Tibial artery (tissue), 4 donors: ENCODE measurements around the gene PIAS4.
"Not testable (repeated sequence)": the region's sequence is repeated elsewhere in the genome, so short reads cannot be mapped to it uniquely, and the experiment has no call there.

Source experiments
- DNase-seq, 2 donors: peaks; one replicate each; pipeline ENCODE4 v3.0.0-alpha.2; 2019
- H3K27ac ChIP-seq, 2 donors: fragments of 200-600 bp; sonication (generic) in 1 of 2; 1 replicate in 1 of 2; 2 replicates in 1 of 2; pipeline ENCODE4 v1.5.1; 2018 to 2019; ENCODE audit warnings: mild to moderate bottlenecking in 1 of 2
- H3K27me3 ChIP-seq, 2 donors: fragments of 200-600 bp; sonication (generic) in 1 of 2; one replicate each; pipeline versions ENCODE4 v1.5.1 to v1.6.0; 2016 to 2019
- H3K36me3 ChIP-seq, 3 donors: fragments of 200-600 bp; sonication (generic) in 2 of 3; one replicate each; pipeline ENCODE4 v1.5.1; 2016 to 2019; ENCODE audit warnings: mild to moderate bottlenecking in 2 of 3
- H3K4me1 ChIP-seq, 4 donors: fragments of 200-600 bp; sonication (generic) in 2 of 4; 1 replicate in 3 of 4; 2 replicates in 1 of 4; pipeline ENCODE4 v1.5.1; 2016 to 2019
- H3K4me3 ChIP-seq, 2 donors: fragments of 200-600 bp; sonication (generic) in 1 of 2; 1 replicate in 1 of 2; 2 replicates in 1 of 2; pipeline ENCODE4 v1.5.1; 2018 to 2019; ENCODE audit warnings: mild to moderate bottlenecking in 2 of 2
- H3K9me3 ChIP-seq, 3 donors: fragments of 200-600 bp; sonication (generic) in 1 of 3; one replicate each; pipeline ENCODE4 v1.5.1; 2016 to 2019
- intact Hi-C: fragments of 100-400 bp; cut with DNase I; formaldehyde crosslinking; loops from one replicate; pipeline ENCODE4 v1.15.0; 2023; ENCODE audit warnings: low total_unique reads
- TF ChIP-seq, protein P1 (sequence below), 2 experiments: fragments of 200-600 bp in 1 of 2; fragments of 450-650 bp in 1 of 2; IDR thresholded peaks; one replicate each; pipeline ENCODE4 v1.5.1; 2017 to 2019; ENCODE audit warnings: antibody characterized with exemption in 2 of 2, mild to moderate bottlenecking in 1 of 2, moderate library complexity in 1 of 2

PIAS4 gene

DNA sequence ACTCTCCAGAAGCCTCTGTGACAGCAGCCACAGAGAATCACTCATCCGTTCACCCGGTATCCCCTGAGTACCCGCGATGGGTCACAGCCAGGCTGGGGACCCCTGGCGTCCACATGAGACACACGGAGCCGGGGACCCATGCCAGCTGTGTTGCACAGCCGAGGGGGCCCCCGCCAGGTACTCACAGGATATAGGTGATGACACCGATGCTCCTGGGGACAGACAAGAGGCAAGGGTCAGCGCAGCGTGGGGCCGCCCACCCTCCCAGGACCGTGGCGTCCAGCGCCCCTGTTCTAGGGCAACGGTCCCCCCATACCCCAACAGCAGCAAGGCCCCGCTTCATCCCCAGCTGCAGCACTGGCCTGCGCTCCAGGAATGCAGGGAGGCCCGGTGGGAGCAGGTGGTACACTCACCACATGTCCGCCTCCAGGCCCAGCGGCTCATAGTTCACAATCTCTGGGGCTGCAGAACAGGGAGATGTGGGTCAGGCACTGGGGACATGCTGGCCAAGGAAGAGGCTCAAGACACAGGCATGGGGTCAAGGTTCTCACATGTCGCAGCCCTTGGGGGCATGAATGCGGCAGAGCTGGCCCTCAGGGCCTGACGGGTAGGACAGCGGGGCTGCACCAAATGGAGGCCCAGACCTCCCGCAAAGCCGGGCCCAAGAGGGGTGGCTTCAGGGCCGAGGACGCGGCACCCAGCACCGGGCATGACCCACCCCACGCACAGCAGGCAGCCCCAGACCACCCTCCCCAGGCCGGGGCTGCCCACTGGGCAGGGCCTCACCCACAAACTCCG, 43.9 kb upstream of the PIAS4 start:
- Histone ChIP-seq H3K4me3 (no peak overlapping the region), H3K36me3 (peaks cover 90 to 93% (median 92%) of the 10 kb centered on the region in 3 donors), H3K27ac (no peak overlapping the region), H3K4me1 (peaks cover 8 to 45% (median 40%) of the 10 kb centered on the region in 4 donors), H3K9me3 (no peaks in the 10 kb centered on the region), H3K27me3 (no peaks in the 10 kb centered on the region)
- TF ChIP-seq, protein P1, sequence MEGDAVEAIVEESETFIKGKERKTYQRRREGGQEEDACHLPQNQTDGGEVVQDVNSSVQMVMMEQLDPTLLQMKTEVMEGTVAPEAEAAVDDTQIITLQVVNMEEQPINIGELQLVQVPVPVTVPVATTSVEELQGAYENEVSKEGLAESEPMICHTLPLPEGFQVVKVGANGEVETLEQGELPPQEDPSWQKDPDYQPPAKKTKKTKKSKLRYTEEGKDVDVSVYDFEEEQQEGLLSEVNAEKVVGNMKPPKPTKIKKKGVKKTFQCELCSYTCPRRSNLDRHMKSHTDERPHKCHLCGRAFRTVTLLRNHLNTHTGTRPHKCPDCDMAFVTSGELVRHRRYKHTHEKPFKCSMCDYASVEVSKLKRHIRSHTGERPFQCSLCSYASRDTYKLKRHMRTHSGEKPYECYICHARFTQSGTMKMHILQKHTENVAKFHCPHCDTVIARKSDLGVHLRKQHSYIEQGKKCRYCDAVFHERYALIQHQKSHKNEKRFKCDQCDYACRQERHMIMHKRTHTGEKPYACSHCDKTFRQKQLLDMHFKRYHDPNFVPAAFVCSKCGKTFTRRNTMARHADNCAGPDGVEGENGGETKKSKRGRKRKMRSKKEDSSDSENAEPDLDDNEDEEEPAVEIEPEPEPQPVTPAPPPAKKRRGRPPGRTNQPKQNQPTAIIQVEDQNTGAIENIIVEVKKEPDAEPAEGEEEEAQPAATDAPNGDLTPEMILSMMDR (IDR thresholded peaks at IDR 0.05) = no peak
- no peak for DNase-seq
- intact Hi-C loops = loop anchor here (10.0 kb wide), 2 partner anchors 199 to 429 kb away; partner anchors contain the start of genes APBA3, MRPL54 and TEKTIP1

DNA sequence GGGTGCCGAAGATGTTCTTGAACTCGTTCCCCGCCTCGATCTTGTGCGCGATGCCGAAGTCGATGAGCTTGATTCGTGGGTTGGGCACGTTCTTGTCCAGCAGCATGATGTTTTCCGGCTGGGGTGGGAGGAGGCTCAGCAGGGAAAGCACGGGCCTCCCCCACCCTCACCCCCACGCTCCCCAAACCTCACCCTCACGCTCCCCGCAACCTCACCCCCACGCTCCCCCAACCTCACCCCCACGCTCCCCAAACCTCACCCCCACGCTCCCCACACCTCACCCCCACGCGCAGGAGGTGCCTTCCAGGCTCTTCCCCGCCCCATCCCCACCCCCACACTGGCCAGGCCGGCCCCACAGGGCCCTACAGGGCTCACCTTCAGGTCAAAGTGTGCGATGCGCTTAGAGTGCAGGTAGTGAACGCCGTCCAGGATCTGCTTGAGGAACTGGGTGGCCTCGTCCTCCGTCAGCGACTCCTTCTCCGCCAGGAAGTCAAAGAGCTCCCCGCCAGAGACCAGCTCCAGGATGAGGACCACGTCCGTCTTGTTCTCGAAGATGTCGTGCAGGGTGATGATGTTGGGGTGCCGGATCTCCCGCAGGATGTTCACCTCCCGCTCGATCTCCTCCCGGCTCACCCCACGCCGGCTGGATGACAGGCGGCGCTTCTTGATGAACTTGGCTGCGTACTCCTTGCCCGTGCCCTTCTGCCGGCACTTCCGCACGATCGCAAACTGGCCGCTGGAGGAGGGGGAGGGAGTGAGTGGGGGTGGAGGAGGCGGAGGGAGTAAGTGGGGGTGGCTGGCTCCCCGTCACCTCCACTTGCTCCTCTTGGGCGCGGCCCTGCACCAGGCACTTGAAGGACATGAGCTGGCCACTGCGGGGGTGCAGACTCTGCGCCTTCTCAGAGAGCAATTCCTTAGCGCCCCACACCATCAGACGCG, 43.0 kb upstream of the PIAS4 start:
- no peaks in the 10 kb centered on the region for H3K9me3 ChIP-seq
- peaks cover 8 to 50% (median 46%) of the 10 kb centered on the region in 4 donors for H3K4me1 ChIP-seq
- no peaks in the 10 kb centered on the region for H3K27me3 ChIP-seq
- intact Hi-C loops = loop anchor here (10.0 kb wide), 2 partner anchors 200 to 430 kb away; partner anchors contain the start of genes APBA3, MRPL54 and TEKTIP1
- peak overlapping the region in 1 of 2 donors; percentile 78 for H3K27ac ChIP-seq
- DNase-seq = no peak
- TF ChIP-seq, protein P1 (IDR thresholded peaks at IDR 0.05) = no peak
- H3K4me3 ChIP-seq = no peak overlapping the region
- peaks cover 81 to 84% (median 83%) of the 10 kb centered on the region in 3 donors for H3K36me3 ChIP-seq

DNA sequence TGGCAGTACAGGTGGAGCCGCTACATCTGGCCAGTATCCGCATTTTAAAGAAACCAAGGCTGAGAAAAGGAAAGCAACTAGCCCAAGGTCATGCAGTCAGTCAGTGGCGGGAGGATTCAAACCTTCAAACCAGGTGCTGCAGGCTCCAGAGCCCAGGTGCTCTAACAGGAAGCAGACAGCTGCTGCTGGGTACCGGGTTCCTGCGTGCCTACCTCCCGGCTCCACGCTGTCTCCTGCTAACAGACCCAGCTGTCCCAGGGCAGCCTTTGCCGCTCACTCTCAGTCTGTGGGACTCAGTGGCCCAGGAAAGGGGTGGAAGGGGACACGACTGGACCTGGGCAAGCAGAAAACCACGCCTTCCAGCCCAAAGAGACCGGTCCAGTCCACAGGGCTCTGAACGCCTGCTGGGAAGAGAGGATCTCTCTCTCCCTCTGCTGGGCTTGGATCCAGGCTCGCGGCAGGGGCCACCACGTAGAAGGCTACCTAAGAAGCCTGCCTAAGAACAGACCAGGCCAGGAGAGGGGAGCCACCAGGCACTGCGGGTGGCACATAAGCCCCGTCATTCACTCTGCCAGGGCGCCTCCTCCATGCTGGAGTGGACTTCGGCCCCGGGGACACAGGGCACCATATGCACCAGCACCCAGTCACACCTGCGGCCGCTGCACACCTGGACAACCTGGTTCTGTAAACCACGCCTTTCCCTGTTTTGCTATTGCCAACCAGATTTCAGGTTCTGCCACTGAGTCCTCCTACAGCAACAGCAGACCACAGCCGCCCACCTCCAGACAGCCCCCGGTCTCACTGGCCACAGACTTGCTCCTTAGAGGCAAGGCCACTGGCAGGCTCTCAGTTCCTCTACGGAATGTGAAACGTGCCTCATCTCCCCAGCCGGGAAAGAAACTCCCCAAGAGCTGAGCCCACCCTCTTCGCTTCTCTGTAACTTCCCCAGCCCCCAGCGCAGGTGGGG, 41.2 kb upstream of the PIAS4 start:
- Histone ChIP-seq H3K4me1 (peaks cover 8 to 58% (median 52%) of the 10 kb centered on the region in 4 donors), H3K27ac (peak overlapping the region; percentile 78 to 94)
- DNase-seq = no peak

DNA sequence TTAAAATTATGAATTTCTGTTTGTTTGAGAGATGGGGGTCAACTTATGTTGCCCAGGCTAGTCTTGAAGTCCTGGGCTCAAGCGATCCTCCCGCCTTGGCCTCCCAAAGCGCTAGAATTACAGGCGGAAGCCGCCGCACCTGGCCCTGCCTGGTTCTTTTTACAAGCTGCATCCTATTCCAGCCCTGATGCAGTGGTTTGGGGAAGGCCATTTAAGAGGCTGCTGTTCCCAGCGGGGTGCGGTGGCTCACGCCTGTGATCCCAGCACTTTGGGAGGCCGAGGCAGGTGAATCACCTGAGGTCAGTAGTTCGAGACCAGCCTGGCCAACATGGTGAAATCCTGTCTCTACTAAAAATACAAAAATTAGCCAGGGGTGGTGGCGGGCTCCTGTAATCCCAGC, 39.6 kb upstream of the PIAS4 start:
- not testable (repeated sequence) for H3K9me3 ChIP-seq, DNase-seq, H3K27me3 ChIP-seq
- intact Hi-C loops = loop anchor here (10.0 kb wide), 2 partner anchors 203 to 433 kb away; partner anchors contain the start of genes APBA3, MRPL54 and TEKTIP1
- Histone ChIP-seq H3K36me3 (peaks cover 48 to 52% (median 50%) of the 10 kb centered on the region in 3 donors), H3K27ac (peak overlapping the region; percentile 78 to 94), H3K4me3 (peak overlapping the region; percentile 68 to 100), H3K4me1 (peaks cover 8 to 60% (median 54%) of the 10 kb centered on the region in 4 donors)

More for the DNA sequence above, 41.2 kb upstream of the PIAS4 start:
- H3K4me3 ChIP-seq = peak overlapping the region; percentile 1 to 68
- no peaks in the 10 kb centered on the region for H3K27me3 ChIP-seq
- H3K36me3 ChIP-seq = peaks cover 63 to 66% (median 65%) of the 10 kb centered on the region in 3 donors
- intact Hi-C loops = loop anchor here (10.0 kb wide), 2 partner anchors 202 to 432 kb away; partner anchors contain the start of genes APBA3, MRPL54 and TEKTIP1
- TF ChIP-seq, protein P1 (IDR thresholded peaks at IDR 0.05) = no peak
- H3K9me3 ChIP-seq = no peaks in the 10 kb centered on the region
